ENCODE measurements around the gene EIF6. TPM values are rescaled to one million over a fixed set of nuclear protein-coding genes. Genes with fewer than 3 reads are reported as not detected.

The EIF6 gene
- total RNA-seq, 1 donor from 2014 or later, result 124 TPM

GRCh38 chr20:35277531-35278395, 6.8 kb downstream of the EIF6 start, which contains the start of gene MMP24OS:
Gene MMP24OS (minus strand): TSS chr20:35278122. CDS start chr20:35277929, 193 bp downstream.
- peak within 1 kb of the TSS; percentile 60 to 96 for H3K4me3 ChIP-seq
- no peaks in the 10 kb centered on the region for H3K27me3 ChIP-seq
- intact Hi-C loops (cut with DNase I), result no loop called here
- H3K36me3 ChIP-seq, result peaks cover 0 to 23% of the 10 kb centered on the region in 2 donors
- peak; percentile 72 to 96 for TF ChIP-seq POLR2AphosphoS5 (IDR thresholded peaks at IDR 0.05; ENCODE audit: insufficient read depth in 1 of 2, low read depth in 1 of 2)
- TF ChIP-seq, protein P1, sequence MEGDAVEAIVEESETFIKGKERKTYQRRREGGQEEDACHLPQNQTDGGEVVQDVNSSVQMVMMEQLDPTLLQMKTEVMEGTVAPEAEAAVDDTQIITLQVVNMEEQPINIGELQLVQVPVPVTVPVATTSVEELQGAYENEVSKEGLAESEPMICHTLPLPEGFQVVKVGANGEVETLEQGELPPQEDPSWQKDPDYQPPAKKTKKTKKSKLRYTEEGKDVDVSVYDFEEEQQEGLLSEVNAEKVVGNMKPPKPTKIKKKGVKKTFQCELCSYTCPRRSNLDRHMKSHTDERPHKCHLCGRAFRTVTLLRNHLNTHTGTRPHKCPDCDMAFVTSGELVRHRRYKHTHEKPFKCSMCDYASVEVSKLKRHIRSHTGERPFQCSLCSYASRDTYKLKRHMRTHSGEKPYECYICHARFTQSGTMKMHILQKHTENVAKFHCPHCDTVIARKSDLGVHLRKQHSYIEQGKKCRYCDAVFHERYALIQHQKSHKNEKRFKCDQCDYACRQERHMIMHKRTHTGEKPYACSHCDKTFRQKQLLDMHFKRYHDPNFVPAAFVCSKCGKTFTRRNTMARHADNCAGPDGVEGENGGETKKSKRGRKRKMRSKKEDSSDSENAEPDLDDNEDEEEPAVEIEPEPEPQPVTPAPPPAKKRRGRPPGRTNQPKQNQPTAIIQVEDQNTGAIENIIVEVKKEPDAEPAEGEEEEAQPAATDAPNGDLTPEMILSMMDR (IDR thresholded peaks at IDR 0.05), result no peak
- peak; percentile 87 to 88 for TF ChIP-seq POLR2A (IDR thresholded peaks at IDR 0.05)
- peak within 1 kb of the TSS; percentile 87 for H3K27ac ChIP-seq
- no peak for DNase-seq (ENCODE audit: extremely low spot score in 2 of 2)
- H3K9me3 ChIP-seq, result no peaks in the 10 kb centered on the region
- peaks cover 52% of the 10 kb centered on the region for H3K4me1 ChIP-seq

- H3K36me3 ChIP-seq, result peaks cover 0 to 23% of the 10 kb centered on the region in 2 donors
- intact Hi-C loops (cut with DNase I), result no loop called here
- peaks cover 46% of the 10 kb centered on the region for H3K4me1 ChIP-seq
Observed at GRCh38 chr20:35277127-35277526, 7.4 kb downstream of the EIF6 start.

GRCh38 chr20:35276408-35276807, 8.2 kb downstream of the EIF6 start:
- intact Hi-C loops (cut with DNase I), result no loop called here
- Histone ChIP-seq H3K4me1 (peaks cover 45% of the 10 kb centered on the region), H3K4me3 (peak overlapping the region; percentile 60 to 96)

More at GRCh38 chr20:35277127-35277526, 7.4 kb downstream of the EIF6 start:
- no peak for DNase-seq (ENCODE audit: extremely low spot score in 2 of 2)
- H3K4me3 ChIP-seq, result peak overlapping the region; percentile 60 to 96
- TF ChIP-seq, protein P1 (IDR thresholded peaks at IDR 0.05), result no peak
- TF ChIP-seq POLR2AphosphoS5 (IDR thresholded peaks at IDR 0.05; ENCODE audit: insufficient read depth in 1 of 2, low read depth in 1 of 2) (no peak), POLR2A (IDR thresholded peaks at IDR 0.05) (no peak)
- no peaks in the 10 kb centered on the region for H3K9me3 ChIP-seq
- no peaks in the 10 kb centered on the region for H3K27me3 ChIP-seq
- H3K27ac ChIP-seq, result peak overlapping the region; percentile 87

DNA sequence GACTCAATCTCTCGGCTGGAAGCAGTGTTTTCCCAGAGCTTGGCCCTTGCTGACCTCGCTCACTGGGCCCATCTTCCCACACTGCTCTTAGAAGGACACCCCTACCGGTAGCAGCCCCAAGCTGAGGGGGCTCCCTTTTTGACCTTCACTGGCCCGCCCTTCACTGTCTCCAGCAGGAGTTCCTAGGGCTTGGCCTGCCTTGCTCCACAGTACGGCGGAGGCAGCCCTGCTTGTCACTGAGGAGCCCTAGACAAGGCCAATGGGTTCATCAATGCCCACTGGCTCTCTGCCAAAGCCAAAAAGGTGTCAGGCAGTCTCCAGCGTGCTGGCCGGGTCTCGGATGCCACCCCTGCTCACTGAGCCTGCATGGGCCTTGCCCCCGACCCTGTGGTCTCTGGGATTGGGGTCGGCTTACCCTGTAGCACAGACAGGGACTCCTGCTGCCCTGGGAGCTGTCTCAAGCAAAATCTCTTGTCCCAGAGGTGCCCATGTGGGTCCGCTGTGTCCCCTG, 8.8 kb downstream of the EIF6 start:
- intact Hi-C loops (cut with DNase I), result no loop called here
- TF ChIP-seq, protein P1 (IDR thresholded peaks at IDR 0.05), result no peak
- TF ChIP-seq POLR2A (IDR thresholded peaks at IDR 0.05), result no peak
- no peak for TF ChIP-seq POLR2AphosphoS5 (IDR thresholded peaks at IDR 0.05; ENCODE audit: insufficient read depth in 1 of 2, low read depth in 1 of 2)
- Histone ChIP-seq H3K27me3 (no peaks in the 10 kb centered on the region), H3K4me3 (no peak overlapping the region), H3K9me3 (no peaks in the 10 kb centered on the region), H3K27ac (no peak overlapping the region), H3K36me3 (peaks cover 0 to 30% of the 10 kb centered on the region in 2 donors), H3K4me1 (peaks cover 44% of the 10 kb centered on the region)
- DNase-seq (ENCODE audit: extremely low spot score in 2 of 2), result no peak

More at GRCh38 chr20:35276408-35276807, 8.2 kb downstream of the EIF6 start:
- no peaks in the 10 kb centered on the region for H3K27me3 ChIP-seq
- peak overlapping the region; percentile 87 for H3K27ac ChIP-seq
- TF ChIP-seq, protein P1 (IDR thresholded peaks at IDR 0.05), result no peak
- no peak for TF ChIP-seq POLR2AphosphoS5 (IDR thresholded peaks at IDR 0.05; ENCODE audit: insufficient read depth in 1 of 2, low read depth in 1 of 2)
- no peak for DNase-seq (ENCODE audit: extremely low spot score in 2 of 2)
- peaks cover 0 to 26% of the 10 kb centered on the region in 2 donors for H3K36me3 ChIP-seq
- H3K9me3 ChIP-seq, result no peaks in the 10 kb centered on the region
